Measurements from ENCODE around the gene IGFBP3. TPM values are rescaled to one million over a fixed set of nuclear protein-coding genes. Genes with fewer than 3 reads are reported as not detected.

Gene IGFBP3
- total and polyA plus RNA-seq, 2 experiments from 2014 or later = 11.2 to 11.3 TPM

DNA sequence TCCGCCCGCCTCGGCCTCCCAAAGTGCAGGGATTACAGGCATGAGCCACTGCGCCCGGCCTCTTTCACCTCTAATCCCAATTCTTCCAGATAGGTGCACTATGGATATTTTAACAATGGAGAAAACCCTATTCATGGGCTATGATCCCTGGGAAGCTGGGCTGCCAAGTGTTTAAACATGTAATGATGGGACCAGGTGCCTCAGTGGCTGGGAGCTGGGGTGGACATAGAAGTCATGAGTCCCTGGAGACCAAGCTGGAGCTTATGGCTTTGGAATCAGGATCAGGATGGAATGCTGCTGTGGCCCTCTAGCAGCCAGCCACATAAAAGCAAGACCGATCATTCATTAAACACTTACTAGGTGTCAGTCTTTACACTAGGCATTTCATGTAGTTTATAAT is 41.8 kb upstream of the IGFBP3 start (continued):
- TF ChIP-seq ZNF462 (CRISPR knock-in tag; IDR thresholded peaks at IDR 0.05) = no peak
- no peak for TF ChIP-seq POLR2AphosphoS5 (IDR thresholded peaks at IDR 0.05; ENCODE audit: low read depth)

- ATAC-seq = no peak
- Mint-ChIP-seq H3K27ac (no peak overlapping the region), H3K27me3 (ENCODE audit: insufficient read depth, low read depth, poor library complexity) (no peaks in the 10 kb centered on the region), H3K4me3 (no peak overlapping the region), H3K36me3 (ENCODE audit: low read depth) (peaks cover 16% of the 10 kb centered on the region; the same call in 2 of the 3 replicates), H3K9me3 (peaks cover 20% of the 10 kb centered on the region), H3K4me1 (no peaks in the 10 kb centered on the region)
- Histone ChIP-seq H4K20me1 (replicated peaks; ENCODE audit: insufficient read depth) (no peaks in the 10 kb centered on the region), H3K79me2 (replicated peaks; ENCODE audit: insufficient read depth) (no peaks in the 10 kb centered on the region), H3K9me2 (ENCODE audit: insufficient read depth) (0 out of 2 replicates have a peak, but pooled peaks cover 6% of the 10 kb centered on the region), H3K27ac (ENCODE audit: low read depth) (no peak overlapping the region), H2AFZ (no peak overlapping the region), H3K4me1 (ENCODE audit: insufficient read depth) (no peaks in the 10 kb centered on the region), H3K27me3 (ENCODE audit: insufficient read depth) (no peaks in the 10 kb centered on the region), H3K36me3 (ENCODE audit: insufficient read depth) (peaks cover 6% of the 10 kb centered on the region; the same call in 1 of the 2 replicates), H3F3A (replicated peaks; ENCODE audit: low read depth) (no peaks in the 10 kb centered on the region), H3K4me3 (no peak overlapping the region), H3K4me2 (no peak overlapping the region)
- DNase-seq (ENCODE audit: low spot score) = no peak
- TF ChIP-seq EZH2 (IDR thresholded peaks at IDR 0.05; ENCODE audit: low read depth, unreplicated experiment) = no peak
- no peak for TF ChIP-seq STAT1 (IDR thresholded peaks at IDR 0.05; ENCODE audit: unreplicated experiment)
- no peak for TF ChIP-seq JUNB (IDR thresholded peaks at IDR 0.05; ENCODE audit: unreplicated experiment)
- TF ChIP-seq, protein P1, sequence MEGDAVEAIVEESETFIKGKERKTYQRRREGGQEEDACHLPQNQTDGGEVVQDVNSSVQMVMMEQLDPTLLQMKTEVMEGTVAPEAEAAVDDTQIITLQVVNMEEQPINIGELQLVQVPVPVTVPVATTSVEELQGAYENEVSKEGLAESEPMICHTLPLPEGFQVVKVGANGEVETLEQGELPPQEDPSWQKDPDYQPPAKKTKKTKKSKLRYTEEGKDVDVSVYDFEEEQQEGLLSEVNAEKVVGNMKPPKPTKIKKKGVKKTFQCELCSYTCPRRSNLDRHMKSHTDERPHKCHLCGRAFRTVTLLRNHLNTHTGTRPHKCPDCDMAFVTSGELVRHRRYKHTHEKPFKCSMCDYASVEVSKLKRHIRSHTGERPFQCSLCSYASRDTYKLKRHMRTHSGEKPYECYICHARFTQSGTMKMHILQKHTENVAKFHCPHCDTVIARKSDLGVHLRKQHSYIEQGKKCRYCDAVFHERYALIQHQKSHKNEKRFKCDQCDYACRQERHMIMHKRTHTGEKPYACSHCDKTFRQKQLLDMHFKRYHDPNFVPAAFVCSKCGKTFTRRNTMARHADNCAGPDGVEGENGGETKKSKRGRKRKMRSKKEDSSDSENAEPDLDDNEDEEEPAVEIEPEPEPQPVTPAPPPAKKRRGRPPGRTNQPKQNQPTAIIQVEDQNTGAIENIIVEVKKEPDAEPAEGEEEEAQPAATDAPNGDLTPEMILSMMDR (conservative IDR thresholded peaks at IDR 0.05; ENCODE audit: low read depth in 2 of 2) = no peak
- no peak for TF ChIP-seq EZH2phosphoT487 (IDR thresholded peaks at IDR 0.05; ENCODE audit: unreplicated experiment)
- no peak for TF ChIP-seq NANOG (IDR thresholded peaks at IDR 0.05; ENCODE audit: borderline replicate concordance)
- TF ChIP-seq, protein P2, sequence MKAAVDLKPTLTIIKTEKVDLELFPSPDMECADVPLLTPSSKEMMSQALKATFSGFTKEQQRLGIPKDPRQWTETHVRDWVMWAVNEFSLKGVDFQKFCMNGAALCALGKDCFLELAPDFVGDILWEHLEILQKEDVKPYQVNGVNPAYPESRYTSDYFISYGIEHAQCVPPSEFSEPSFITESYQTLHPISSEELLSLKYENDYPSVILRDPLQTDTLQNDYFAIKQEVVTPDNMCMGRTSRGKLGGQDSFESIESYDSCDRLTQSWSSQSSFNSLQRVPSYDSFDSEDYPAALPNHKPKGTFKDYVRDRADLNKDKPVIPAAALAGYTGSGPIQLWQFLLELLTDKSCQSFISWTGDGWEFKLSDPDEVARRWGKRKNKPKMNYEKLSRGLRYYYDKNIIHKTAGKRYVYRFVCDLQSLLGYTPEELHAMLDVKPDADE (IDR thresholded peaks at IDR 0.05) = no peak
Measured at GRCh38 chr7:45957721-45958120, 36.6 kb upstream of the IGFBP3 start.

All from GM23338 (cell line).